ENCODE results near the gene RAB38. TPM values are rescaled to one million over a fixed set of nuclear protein-coding genes. Genes with fewer than 3 reads are reported as not detected.

RAB38 gene
- total RNA-seq, 1 experiment from 2014 or later, result 7.3 TPM

- H3K9me3 Mint-ChIP-seq (ENCODE audit: low read depth, unreplicated experiment), result no peaks in the 10 kb centered on the region
- intact Hi-C loops (cut with micrococcal nuclease; ENCODE audit: unreplicated experiment), result no loop called here
- no peak for DNase-seq
- H3K27me3 Mint-ChIP-seq (ENCODE audit: unreplicated experiment), result no peaks in the 10 kb centered on the region
- no peaks in the 10 kb centered on the region for H3K36me3 Mint-ChIP-seq (ENCODE audit: insufficient read depth, unreplicated experiment)
- no TSS peak for BruUV-seq (replicated peaks)
- H3K27ac Mint-ChIP-seq (ENCODE audit: unreplicated experiment), result no peak overlapping the region
- peaks cover 5% of the 10 kb centered on the region for H3K4me1 Mint-ChIP-seq (ENCODE audit: low read depth, unreplicated experiment)
- no peak overlapping the region for H3K4me3 Mint-ChIP-seq (ENCODE audit: low read depth, unreplicated experiment)
- TF ChIP-seq CTCF (IDR thresholded peaks at IDR 0.05; ENCODE audit: unreplicated experiment), result no peak
- CTCF ChIA-PET, result no interaction called here
Observed at GRCh38 chr11:88188251-88188931, 13.1 kb upstream of the RAB38 start.

- no peaks in the 10 kb centered on the region for H3K36me3 Mint-ChIP-seq (ENCODE audit: insufficient read depth, unreplicated experiment)
- H3K4me1 Mint-ChIP-seq (ENCODE audit: low read depth, unreplicated experiment), result peaks cover 25% of the 10 kb centered on the region
- CTCF ChIA-PET, result no interaction called here
- no peaks in the 10 kb centered on the region for H3K27me3 Mint-ChIP-seq (ENCODE audit: unreplicated experiment)
- TF ChIP-seq CTCF (IDR thresholded peaks at IDR 0.05; ENCODE audit: unreplicated experiment), result no peak
- BruUV-seq (replicated peaks), result no TSS peak
- intact Hi-C loops (cut with micrococcal nuclease; ENCODE audit: unreplicated experiment), result no loop called here
- DNase-seq, result peak; percentile 1
- no peak overlapping the region for H3K4me3 Mint-ChIP-seq (ENCODE audit: low read depth, unreplicated experiment)
- no peak overlapping the region for H3K27ac Mint-ChIP-seq (ENCODE audit: unreplicated experiment)
- H3K9me3 Mint-ChIP-seq (ENCODE audit: low read depth, unreplicated experiment), result no peaks in the 10 kb centered on the region
Observed at GRCh38 chr11:88183233-88183632, 8.0 kb upstream of the RAB38 start.

- Mint-ChIP-seq H3K27ac (ENCODE audit: unreplicated experiment) (no peak overlapping the region), H3K9me3 (ENCODE audit: low read depth, unreplicated experiment) (no peaks in the 10 kb centered on the region), H3K4me1 (ENCODE audit: low read depth, unreplicated experiment) (peaks cover 25% of the 10 kb centered on the region), H3K36me3 (ENCODE audit: insufficient read depth, unreplicated experiment) (no peaks in the 10 kb centered on the region), H3K4me3 (ENCODE audit: low read depth, unreplicated experiment) (no peak overlapping the region), H3K27me3 (ENCODE audit: unreplicated experiment) (no peaks in the 10 kb centered on the region)
- TF ChIP-seq CTCF (IDR thresholded peaks at IDR 0.05; ENCODE audit: unreplicated experiment), result no peak
- CTCF ChIA-PET, result no interaction called here
- intact Hi-C loops (cut with micrococcal nuclease; ENCODE audit: unreplicated experiment), result no loop called here
- BruUV-seq (replicated peaks), result no TSS peak
- DNase-seq, result no peak
Observed at GRCh38 chr11:88181776-88182175, 6.5 kb upstream of the RAB38 start.

- no peaks in the 10 kb centered on the region for H3K9me3 Mint-ChIP-seq (ENCODE audit: low read depth, unreplicated experiment)
- CTCF ChIA-PET, result interaction anchor here (0.7 to 1.6 kb wide), 2 partner anchors 76 to 346 kb away, joined by 3 to 5 read pairs; no protein-coding TSS in a partner anchor
- peaks cover 25% of the 10 kb centered on the region for H3K4me1 Mint-ChIP-seq (ENCODE audit: low read depth, unreplicated experiment)
- no peak overlapping the region for H3K4me3 Mint-ChIP-seq (ENCODE audit: low read depth, unreplicated experiment)
- DNase-seq, result no peak
- no peaks in the 10 kb centered on the region for H3K27me3 Mint-ChIP-seq (ENCODE audit: unreplicated experiment)
- peaks cover 4% of the 10 kb centered on the region for H3K36me3 Mint-ChIP-seq (ENCODE audit: insufficient read depth, unreplicated experiment)
- no peak for TF ChIP-seq CTCF (IDR thresholded peaks at IDR 0.05; ENCODE audit: unreplicated experiment)
- intact Hi-C loops (cut with micrococcal nuclease; ENCODE audit: unreplicated experiment), result loop anchor here (1.0 kb wide), 1 partner anchor 364 kb away; no protein-coding TSS in a partner anchor
- peak overlapping the region; percentile 36 for H3K27ac Mint-ChIP-seq (ENCODE audit: unreplicated experiment)
- no TSS peak for BruUV-seq (replicated peaks)
Observed at GRCh38 chr11:88179971-88180629, 4.9 kb upstream of the RAB38 start.

Data from Calu3 (cell line).